Nephron (organoid): ENCODE measurements around the gene LIN28B.
"Not testable (repeated sequence)": the region's sequence is repeated elsewhere in the genome, so short reads cannot be mapped to it uniquely, and the experiment has no call there.

Source experiments
- H3K27ac Mint-ChIP-seq, 3 experiments: 2 replicates each; pipeline ENCODE4 v1.8.0; 2020; ENCODE audit warnings: mixed read lengths in 3 of 3, mild to moderate bottlenecking in 2 of 3, moderate library complexity in 1 of 3
- H3K27me3 Mint-ChIP-seq: 2 replicates; pipeline ENCODE4 v1.8.0; 2021; ENCODE audit warnings: low read depth, mild to moderate bottlenecking, moderate library complexity, mixed read lengths
- H3K36me3 Mint-ChIP-seq: 2 replicates; pipeline ENCODE4 v1.8.0; 2020; ENCODE audit warnings: low read depth, mixed read lengths
- H3K4me1 Mint-ChIP-seq: 2 replicates; pipeline ENCODE4 v1.8.0; 2020; ENCODE audit warnings: mixed read lengths
- H3K4me3 Mint-ChIP-seq, 3 experiments: 2 replicates each; pipeline ENCODE4 v1.8.0; 2020; ENCODE audit warnings: mild to moderate bottlenecking in 3 of 3, mixed read lengths in 3 of 3, moderate library complexity in 2 of 3
- H3K9me3 Mint-ChIP-seq: 2 replicates; pipeline ENCODE4 v1.8.0; 2020; ENCODE audit warnings: mixed read lengths
- CTCF ChIP-seq, 3 experiments: fragments of 200-600 bp; sonication (generic); IDR thresholded peaks; one replicate each; pipeline ENCODE4 v1.5.0; 2021; ENCODE audit warnings: antibody characterized with exemption in 3 of 3; ENCODE audit not compliant: unreplicated experiment in 3 of 3

The LIN28B gene

GRCh38 chr6:104995989-104996617, 39.2 kb downstream of the LIN28B start:
- Mint-ChIP-seq H3K36me3 (peaks cover 13% of the 10 kb centered on the region), H3K4me1 (no peaks in the 10 kb centered on the region), H3K9me3 (no peaks in the 10 kb centered on the region), H3K27ac (no peak overlapping the region), H3K27me3 (no peaks in the 10 kb centered on the region), H3K4me3 (no peak overlapping the region)
- TF ChIP-seq CTCF (IDR thresholded peaks at IDR 0.05; ENCODE audit: unreplicated experiment in 3 of 3) = peak in 2 of 3 experiments; percentile 32 to 33

- H3K9me3 Mint-ChIP-seq = peaks cover 4% of the 10 kb centered on the region
- no peaks in the 10 kb centered on the region for H3K4me1 Mint-ChIP-seq
- peaks cover 39% of the 10 kb centered on the region for H3K36me3 Mint-ChIP-seq
- H3K27ac Mint-ChIP-seq = peak overlapping the region in 1 of 3 experiments; percentile 6
- no peak overlapping the region for H3K4me3 Mint-ChIP-seq
- no peaks in the 10 kb centered on the region for H3K27me3 Mint-ChIP-seq
- TF ChIP-seq CTCF (IDR thresholded peaks at IDR 0.05; ENCODE audit: unreplicated experiment in 3 of 3) = no peak
Observed at GRCh38 chr6:105001063-105001462, 44.2 kb downstream of the LIN28B start.

GRCh38 chr6:105001906-105002305, 45.0 kb downstream of the LIN28B start:
- no peaks in the 10 kb centered on the region for H3K27me3 Mint-ChIP-seq
- H3K36me3 Mint-ChIP-seq = peaks cover 43% of the 10 kb centered on the region
- H3K27ac Mint-ChIP-seq = no peak overlapping the region
- no peaks in the 10 kb centered on the region for H3K4me1 Mint-ChIP-seq
- H3K4me3 Mint-ChIP-seq = no peak overlapping the region
- TF ChIP-seq CTCF (IDR thresholded peaks at IDR 0.05; ENCODE audit: unreplicated experiment in 3 of 3) = no peak
- peaks cover 4% of the 10 kb centered on the region for H3K9me3 Mint-ChIP-seq

- H3K36me3 Mint-ChIP-seq = peaks cover 47% of the 10 kb centered on the region
Observed at GRCh38 chr6:105005451-105005850, 48.5 kb downstream of the LIN28B start.

GRCh38 chr6:105013459-105013858, 56.6 kb downstream of the LIN28B start:
- H3K9me3 Mint-ChIP-seq, H3K27ac Mint-ChIP-seq, H3K36me3 Mint-ChIP-seq, H3K27me3 Mint-ChIP-seq, H3K4me1 Mint-ChIP-seq, H3K4me3 Mint-ChIP-seq: not testable (repeated sequence)

More at GRCh38 chr6:105005451-105005850, 48.5 kb downstream of the LIN28B start:
- peaks cover 4% of the 10 kb centered on the region for H3K9me3 Mint-ChIP-seq
- TF ChIP-seq CTCF (IDR thresholded peaks at IDR 0.05; ENCODE audit: unreplicated experiment in 3 of 3) = no peak
- H3K4me1 Mint-ChIP-seq = no peaks in the 10 kb centered on the region
- no peaks in the 10 kb centered on the region for H3K27me3 Mint-ChIP-seq
- H3K27ac Mint-ChIP-seq = no peak overlapping the region
- no peak overlapping the region for H3K4me3 Mint-ChIP-seq

- no peak overlapping the region for H3K27ac Mint-ChIP-seq
Observed at GRCh38 chr6:105014448-105014847, 57.5 kb downstream of the LIN28B start.

More at GRCh38 chr6:105014448-105014847, 57.5 kb downstream of the LIN28B start:
- Mint-ChIP-seq H3K4me1 (peaks cover 8% of the 10 kb centered on the region), H3K9me3 (no peaks in the 10 kb centered on the region), H3K4me3 (no peak overlapping the region), H3K36me3 (peaks cover 8% of the 10 kb centered on the region), H3K27me3 (no peaks in the 10 kb centered on the region)
- TF ChIP-seq CTCF (IDR thresholded peaks at IDR 0.05; ENCODE audit: unreplicated experiment in 3 of 3) = no peak
